Right atrium auricular region (tissue), 2 donors: ENCODE measurements around the gene SND1. TPM values are rescaled to one million over a fixed set of nuclear protein-coding genes. Genes with fewer than 3 reads are reported as not detected.

Experiments used
- DNase-seq: peaks from one replicate; pipeline ENCODE4 v3.0.0-alpha.2; 2019; ENCODE audit warnings: low spot score
- H3K27ac ChIP-seq, 2 donors: fragments of 200-600 bp; sonication (generic); 1 replicate in 1 of 2; 2 replicates in 1 of 2; pipeline ENCODE4 v1.5.1; 2016 to 2019
- H3K27me3 ChIP-seq, 2 donors: fragments of 200-600 bp; sonication (generic); one replicate each; pipeline versions ENCODE4 v1.5.1 to v1.6.0; 2017 to 2019
- H3K36me3 ChIP-seq: fragments of 200-600 bp; sonication (generic); one replicate; pipeline ENCODE4 v1.5.1; 2016
- H3K4me1 ChIP-seq, 2 donors: fragments of 200-600 bp; sonication (generic); one replicate each; pipeline versions ENCODE4 v1.5.1 to v1.6.0; 2017 to 2019
- H3K4me3 ChIP-seq, 2 donors: fragments of 200-600 bp; sonication (generic); 1 replicate in 1 of 2; 2 replicates in 1 of 2; pipeline ENCODE4 v1.5.1; 2017 to 2019; ENCODE audit warnings: mild to moderate bottlenecking in 1 of 2, moderate library complexity in 1 of 2
- H3K9me3 ChIP-seq, 2 donors: fragments of 200-600 bp; sonication (generic); one replicate each; pipeline ENCODE4 v1.5.1; 2019
- CTCF ChIP-seq, 2 donors: fragments of 200-600 bp; sonication (generic); IDR thresholded peaks; one replicate each; pipeline ENCODE4 v1.5.1; 2019; ENCODE audit warnings: antibody characterized with exemption in 2 of 2
- total RNA-seq, 2 donors: library from RNA; depleted of rRNA; stranded (reverse); fragments of >200 nt; gene quantifications; one replicate each; pipeline ENCODE4 v1.1.0, GENCODE V29; 2016

The SND1 gene
- total RNA-seq, 2 donors from 2014 or later: 69.4 to 77.6 TPM

GRCh38 chr7:127974446-127975035, 322.5 kb downstream of the SND1 start:
- no peaks in the 10 kb centered on the region for H3K27me3 ChIP-seq
- H3K4me3 ChIP-seq: no peak overlapping the region
- H3K27ac ChIP-seq: no peak overlapping the region
- H3K4me1 ChIP-seq: peaks cover 0 to 12% of the 10 kb centered on the region in 2 donors
- H3K36me3 ChIP-seq: no peaks in the 10 kb centered on the region
- DNase-seq: no peak
- H3K9me3 ChIP-seq: peaks cover 0 to 8% of the 10 kb centered on the region in 2 donors
- TF ChIP-seq CTCF (IDR thresholded peaks at IDR 0.05): no peak

- DNase-seq: no peak
- no peak for TF ChIP-seq CTCF (IDR thresholded peaks at IDR 0.05)
- Histone ChIP-seq H3K36me3 (no peaks in the 10 kb centered on the region), H3K27me3 (no peaks in the 10 kb centered on the region), H3K9me3 (peaks cover 0 to 8% of the 10 kb centered on the region in 2 donors), H3K27ac (no peak overlapping the region), H3K4me3 (no peak overlapping the region), H3K4me1 (peaks cover 0 to 12% of the 10 kb centered on the region in 2 donors)
Measured at GRCh38 chr7:127976056-127976737, 324.2 kb downstream of the SND1 start.

- Histone ChIP-seq H3K36me3 (no peaks in the 10 kb centered on the region), H3K4me1 (peaks cover 0 to 12% of the 10 kb centered on the region in 2 donors), H3K27ac (no peak overlapping the region), H3K4me3 (no peak overlapping the region), H3K9me3 (peaks cover 0 to 8% of the 10 kb centered on the region in 2 donors), H3K27me3 (no peaks in the 10 kb centered on the region)
- TF ChIP-seq CTCF (IDR thresholded peaks at IDR 0.05): no peak
- no peak for DNase-seq
Measured at GRCh38 chr7:127976738-127977120, 324.7 kb downstream of the SND1 start.

- DNase-seq: no peak
- TF ChIP-seq CTCF (IDR thresholded peaks at IDR 0.05): no peak
- H3K9me3 ChIP-seq: peaks cover 0 to 8% of the 10 kb centered on the region in 2 donors
- H3K27ac ChIP-seq: no peak overlapping the region
- H3K27me3 ChIP-seq: no peaks in the 10 kb centered on the region
- H3K4me3 ChIP-seq: no peak overlapping the region
- H3K4me1 ChIP-seq: peaks cover 0 to 7% of the 10 kb centered on the region in 2 donors
- H3K36me3 ChIP-seq: no peaks in the 10 kb centered on the region
Measured at GRCh38 chr7:127978421-127978820, 326.4 kb downstream of the SND1 start.

GRCh38 chr7:127979113-127979727, 327.2 kb downstream of the SND1 start:
- DNase-seq: no peak
- no peak overlapping the region for H3K4me3 ChIP-seq
- no peaks in the 10 kb centered on the region for H3K36me3 ChIP-seq
- no peak overlapping the region for H3K27ac ChIP-seq
- peaks cover 0 to 10% of the 10 kb centered on the region in 2 donors for H3K4me1 ChIP-seq
- H3K27me3 ChIP-seq: no peaks in the 10 kb centered on the region
- TF ChIP-seq CTCF (IDR thresholded peaks at IDR 0.05): no peak
- H3K9me3 ChIP-seq: peaks cover 0 to 8% of the 10 kb centered on the region in 2 donors
